G401.6 (cell line): ENCODE results near the gene LOC128125822.
A peak's percentile ranks its signal among the peaks of the same experiment; 100 is the strongest.

Experiments used
- FAIRE-seq: peaks from 2 replicates; lab custom pipeline; 2012; peaks lifted over from hg19 to GRCh38; lab: Jason Lieb, UNC

Gene LOC128125822

DNA sequence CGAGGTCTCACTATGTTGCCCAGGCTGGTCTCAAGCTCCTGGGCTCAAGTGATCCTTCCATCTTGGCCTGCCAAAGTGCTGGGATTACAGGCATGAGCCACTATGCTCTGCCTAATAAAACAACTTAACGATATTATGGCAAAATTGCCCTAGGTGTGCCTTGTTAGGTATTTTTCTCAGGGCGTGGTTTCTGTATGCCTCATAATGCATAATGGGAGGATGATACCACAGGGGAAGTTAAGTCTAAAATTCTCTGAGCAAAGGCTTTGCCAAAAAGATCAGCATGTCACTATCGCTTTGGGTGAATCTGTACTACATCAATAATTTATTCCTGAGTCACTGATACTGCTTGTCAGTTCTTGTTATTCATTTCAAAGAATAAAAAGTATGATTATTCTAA, 15.9 kb upstream of the LOC128125822 start:
- FAIRE-seq = no peak

DNA sequence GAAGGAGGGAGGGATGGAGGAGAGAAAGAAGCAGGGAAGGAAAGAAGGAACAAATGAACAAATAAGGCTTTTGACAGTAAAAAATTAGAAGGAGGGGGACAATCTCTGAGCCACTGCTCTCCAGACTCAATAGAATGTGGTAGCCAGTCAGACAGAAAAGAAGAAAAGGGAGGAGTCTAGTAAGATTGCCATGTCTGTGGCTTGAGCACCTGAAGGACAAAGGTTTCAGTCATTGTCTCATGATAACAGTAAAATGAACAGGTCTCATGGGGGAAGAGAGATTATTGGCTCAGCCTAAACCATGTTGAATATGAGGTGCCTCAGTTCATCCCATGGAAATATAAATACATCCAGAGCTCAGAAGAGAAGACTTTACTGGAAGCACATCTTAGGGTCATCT, 14.0 kb upstream of the LOC128125822 start:
- no peak for FAIRE-seq

DNA sequence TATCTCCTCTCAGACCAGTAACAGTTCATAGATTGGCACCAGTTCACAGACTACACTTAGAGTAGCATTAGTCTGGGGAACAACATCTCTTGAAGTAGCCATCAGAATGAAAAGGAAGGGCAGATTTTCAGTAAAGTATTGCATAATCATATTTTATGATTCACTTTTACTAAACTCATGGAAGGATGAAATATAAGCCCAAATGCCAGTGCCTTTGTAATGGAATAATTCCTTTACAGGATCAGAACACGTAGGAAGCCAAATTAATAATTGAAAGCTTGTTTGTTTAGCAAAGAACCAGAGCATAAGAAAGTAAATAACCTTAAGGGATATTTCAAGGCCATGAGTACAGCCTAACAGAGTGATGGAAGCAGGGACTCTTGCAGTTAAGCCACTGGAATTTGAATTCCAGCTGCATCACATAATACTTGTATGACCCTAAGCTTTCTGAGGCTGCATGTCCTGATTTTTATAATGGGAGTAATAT, 11.4 kb upstream of the LOC128125822 start:
- no peak for FAIRE-seq

DNA sequence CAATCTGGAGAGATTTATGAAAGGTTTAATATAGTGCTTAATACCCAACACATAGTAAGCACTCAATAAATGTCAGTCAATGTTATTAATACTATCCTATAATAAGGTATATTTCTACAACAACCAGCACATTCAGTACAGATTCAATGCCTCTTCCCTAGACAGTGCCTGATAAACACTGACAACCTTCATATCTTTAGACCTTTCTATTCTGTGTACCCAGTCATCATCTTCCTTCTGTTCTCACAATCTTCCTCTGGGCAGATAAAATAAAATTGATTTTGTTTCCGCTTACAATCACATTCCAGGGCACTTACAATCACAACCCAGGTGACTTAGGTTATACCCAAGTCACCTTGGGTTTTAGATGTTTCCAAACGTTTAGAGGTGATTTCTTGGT, 11.0 kb upstream of the LOC128125822 start:
- no peak for FAIRE-seq

DNA sequence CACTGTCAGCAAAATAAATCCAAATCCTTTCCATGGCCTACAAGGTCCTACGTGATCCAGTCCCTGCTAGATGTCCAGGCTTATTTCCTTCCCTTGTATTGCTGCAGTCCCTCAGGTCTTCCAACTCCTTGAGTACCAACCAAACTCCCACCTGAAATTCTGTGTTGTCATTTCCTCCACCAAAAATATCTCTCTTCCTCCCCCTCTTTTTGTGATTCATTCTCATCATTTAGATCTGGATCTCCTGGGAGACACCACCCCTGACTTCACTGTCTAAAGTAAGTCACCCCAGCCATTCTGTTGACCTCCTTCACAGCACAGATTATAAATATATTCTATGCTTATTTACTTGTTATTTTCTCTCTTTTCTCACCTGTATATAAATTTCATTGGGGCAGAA, 9.0 kb upstream of the LOC128125822 start:
- no peak for FAIRE-seq

DNA sequence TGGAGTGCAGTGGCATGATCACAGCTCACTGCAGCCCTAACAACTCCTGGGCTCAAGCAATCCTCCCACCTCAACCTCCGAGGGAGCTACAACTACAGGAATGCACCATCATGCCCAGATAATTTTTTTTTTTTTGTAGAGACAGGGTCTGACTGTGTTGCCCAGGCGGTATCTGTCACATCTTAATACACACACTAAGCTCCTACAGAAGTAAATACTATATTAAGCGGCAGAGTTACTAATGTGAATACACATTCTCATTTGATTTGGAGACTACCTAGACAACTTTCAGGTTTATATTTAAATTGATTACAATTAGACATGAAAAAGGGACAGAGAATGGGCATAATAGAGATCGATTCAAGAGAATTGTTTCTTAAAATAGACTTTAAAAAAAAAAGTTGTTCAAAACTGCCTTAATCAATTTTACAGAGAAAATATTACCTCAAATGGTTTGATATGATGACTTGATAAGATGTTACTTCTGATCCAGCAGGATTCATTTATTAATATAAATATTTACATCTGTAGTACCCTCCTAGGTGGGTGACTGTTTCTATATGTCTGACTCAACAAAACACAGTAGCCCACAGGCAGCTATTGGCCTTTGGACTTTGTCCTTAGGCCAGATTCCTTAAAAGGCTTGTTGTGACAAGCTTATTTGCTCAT, 7.1 kb upstream of the LOC128125822 start:
- FAIRE-seq = no peak

DNA sequence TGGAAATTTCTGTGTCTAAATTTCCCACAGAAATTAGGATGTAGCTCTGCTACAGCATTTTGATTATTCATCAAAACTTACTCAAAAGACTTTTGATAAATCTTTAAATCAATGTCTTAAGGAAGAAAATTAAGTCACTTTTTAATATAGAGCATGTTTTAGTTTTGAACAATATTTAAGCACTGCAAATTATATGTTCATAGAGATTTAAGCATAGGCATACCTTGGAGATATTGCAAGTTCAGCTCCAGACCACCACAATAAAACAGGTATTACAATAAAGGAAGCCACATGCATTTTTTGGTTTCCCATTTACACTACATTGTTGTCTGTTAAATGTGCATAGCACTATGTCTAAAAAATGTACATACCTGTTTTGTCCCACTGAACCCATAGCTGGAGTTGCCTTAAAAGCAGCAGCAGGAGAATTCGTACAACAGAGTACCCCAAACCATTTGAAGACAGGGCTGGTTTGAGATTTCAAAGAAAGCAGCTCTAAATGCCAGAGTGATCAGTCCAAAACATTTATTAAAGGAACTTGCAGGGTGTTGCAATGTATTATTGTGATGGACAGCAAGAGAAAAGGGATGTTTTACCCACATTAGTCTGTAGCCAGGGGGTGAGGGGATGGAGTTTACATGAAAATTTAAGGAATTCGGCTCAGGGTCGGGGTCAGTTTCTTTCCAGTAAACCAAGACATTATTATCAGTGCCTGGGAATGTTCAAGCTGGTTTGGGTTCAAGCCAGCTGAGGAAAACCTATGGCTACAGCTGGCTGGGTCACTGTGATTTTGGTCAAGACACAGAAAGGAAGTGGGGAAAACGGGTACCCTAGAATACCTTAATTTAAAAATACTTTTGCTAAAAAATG, 6.3 kb upstream of the LOC128125822 start:
- no peak for FAIRE-seq

DNA sequence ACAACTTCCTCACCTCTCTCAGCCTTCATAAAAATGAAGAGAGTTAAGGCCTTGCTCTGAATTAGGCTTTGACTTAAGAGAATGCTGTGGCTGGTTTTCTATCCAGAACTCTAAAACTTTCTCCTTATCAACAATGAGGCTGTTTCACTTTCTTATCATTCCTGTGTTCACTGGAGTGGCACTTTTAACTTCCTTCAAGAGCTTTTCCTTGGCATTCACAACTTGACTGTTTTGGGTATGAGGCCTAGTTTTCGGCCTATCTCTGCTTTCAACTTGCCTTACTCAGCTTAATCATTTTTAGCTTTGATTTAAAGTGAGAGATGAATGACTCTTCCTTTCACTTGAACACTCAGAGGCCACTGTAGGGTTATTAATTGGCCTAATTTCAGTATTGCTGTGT, 4.3 kb upstream of the LOC128125822 start:
- no peak for FAIRE-seq

DNA sequence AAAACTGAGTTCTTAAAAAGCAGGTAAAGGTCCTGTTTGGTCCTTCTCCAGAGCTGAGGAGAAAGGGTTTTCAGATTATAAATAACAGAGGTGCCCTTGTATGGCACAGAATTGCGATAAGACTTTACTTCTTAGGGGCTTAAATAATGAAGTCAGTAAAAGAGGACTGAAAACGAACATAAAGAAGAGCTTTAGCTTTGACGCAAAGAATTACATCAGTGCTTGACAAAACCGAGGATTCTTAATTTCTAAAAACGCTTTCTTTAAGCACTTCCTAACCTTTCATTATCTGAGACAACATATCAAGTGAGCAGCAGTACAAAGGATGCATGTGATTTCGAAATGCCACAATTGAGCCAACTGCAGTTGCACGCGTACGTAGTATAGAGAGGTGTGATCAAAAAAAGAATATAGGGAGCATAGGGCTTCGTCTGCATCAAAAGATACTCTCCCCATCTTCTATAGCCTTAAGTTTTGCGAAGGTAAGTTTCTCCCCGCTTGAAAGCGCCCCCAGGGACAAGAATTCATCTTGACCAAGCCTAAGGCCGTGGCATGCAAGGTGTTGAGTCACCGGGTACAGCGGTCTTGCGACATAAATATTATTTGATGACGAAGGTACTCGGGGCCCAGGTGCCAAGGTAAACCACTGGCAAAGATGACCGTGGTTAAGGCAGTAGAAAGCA, 778 bp upstream of the LOC128125822 start:
- FAIRE-seq = no peak

DNA sequence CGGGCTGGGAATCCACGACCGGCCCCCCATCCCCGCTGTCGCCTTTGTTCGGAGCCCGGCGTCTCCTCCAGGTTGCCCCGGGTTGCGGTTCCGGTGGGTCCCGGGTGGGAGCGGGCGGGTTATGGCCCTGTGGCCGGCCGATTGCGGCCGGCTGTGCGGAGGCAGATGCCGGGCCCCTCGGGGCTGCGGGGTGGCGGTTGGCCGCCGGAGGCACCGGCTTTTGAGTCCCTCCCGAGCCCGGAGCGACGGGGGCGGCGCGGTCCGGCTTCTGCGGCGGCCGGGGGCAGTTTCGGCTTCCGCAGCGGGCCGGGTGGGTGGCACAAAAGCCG, 431 bp downstream of the LOC128125822 start:
- no peak for FAIRE-seq

DNA sequence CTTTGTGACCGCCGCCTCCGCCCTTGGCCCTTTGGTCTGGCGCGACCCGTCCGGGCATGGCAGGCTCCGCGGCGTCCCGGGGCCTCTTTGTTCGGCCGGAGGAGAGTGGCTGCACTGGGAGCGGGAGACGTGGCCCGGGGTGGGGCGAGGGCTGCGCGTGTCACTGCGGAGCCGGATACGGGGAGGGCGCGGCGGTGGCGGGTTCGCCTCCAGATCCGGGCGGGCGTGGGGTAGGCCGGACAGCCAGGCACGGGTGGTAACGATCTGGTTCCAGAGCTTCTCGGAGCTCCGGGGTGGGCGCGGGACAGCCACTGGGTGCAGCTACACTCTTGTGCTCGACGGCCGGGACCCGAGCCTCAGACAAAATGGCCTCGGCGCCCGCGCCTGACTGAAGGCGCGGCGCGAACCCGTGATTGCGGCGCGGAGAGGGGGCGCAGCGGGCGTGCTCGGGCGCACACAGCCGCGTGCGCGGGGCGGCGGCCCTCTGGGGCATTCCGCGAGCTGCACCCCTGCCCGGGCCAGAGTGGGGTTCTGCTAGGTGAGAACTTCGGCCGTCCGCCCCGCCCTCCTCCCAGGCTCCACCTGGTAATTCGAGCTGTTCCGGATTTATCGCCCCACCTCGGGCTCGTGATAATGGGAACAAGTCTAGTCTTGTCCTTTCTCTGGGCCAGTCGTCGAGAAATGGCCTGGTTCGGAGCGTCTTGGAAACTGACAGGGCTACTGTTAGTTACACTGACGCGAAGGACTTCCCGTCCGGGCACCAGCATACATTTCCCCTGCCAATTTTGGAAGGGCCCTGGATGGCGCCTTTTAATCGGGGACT, 1.0 kb downstream of the LOC128125822 start:
- peak; percentile 44 for FAIRE-seq

DNA sequence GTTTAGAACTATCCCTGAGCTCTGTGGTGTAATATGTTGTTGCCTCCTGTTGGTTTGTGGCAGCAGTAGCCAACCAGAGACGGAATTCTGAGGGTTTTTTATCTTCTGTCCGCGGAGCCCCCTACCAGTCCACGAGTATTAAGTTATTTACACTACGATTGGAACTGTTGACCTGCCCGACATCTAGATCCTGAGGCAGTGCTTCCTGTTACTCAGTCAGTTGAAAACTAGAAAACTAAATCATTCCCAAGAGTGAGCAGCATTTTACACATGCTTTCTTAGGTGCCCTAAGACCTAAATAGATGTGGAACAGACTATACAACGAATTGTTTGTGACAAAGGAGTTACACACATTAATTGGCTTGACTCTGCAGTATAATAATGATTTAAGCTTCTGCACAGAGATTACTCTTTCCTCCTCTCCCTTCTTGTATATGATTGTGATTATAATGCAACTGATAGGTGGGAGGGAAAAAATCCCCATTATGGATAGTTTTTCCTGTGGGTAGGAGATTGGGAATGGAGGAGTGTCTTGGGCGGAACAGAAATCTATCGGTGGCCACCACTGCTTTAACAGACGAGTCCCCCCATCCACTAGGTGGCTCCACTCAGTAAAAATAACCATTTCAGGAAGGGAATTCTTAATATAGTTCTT, 1.7 kb downstream of the LOC128125822 start:
- FAIRE-seq = no peak

DNA sequence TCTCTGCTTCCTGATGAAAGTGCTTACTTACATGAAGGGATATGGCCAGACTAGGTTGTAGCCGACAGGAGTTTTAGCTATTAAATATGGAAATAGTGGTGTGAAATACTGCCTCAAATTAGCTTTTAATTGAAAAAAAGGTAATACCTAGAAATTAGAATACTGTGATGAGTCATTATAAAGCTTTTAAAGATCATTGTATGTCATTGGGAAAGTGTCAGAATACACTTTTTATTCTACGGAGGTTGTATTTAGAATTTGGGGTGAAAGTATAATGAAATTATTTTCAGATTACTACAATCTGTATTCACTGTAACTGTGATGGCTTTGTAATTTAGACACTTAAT, 2.2 kb downstream of the LOC128125822 start:
- FAIRE-seq = no peak

DNA sequence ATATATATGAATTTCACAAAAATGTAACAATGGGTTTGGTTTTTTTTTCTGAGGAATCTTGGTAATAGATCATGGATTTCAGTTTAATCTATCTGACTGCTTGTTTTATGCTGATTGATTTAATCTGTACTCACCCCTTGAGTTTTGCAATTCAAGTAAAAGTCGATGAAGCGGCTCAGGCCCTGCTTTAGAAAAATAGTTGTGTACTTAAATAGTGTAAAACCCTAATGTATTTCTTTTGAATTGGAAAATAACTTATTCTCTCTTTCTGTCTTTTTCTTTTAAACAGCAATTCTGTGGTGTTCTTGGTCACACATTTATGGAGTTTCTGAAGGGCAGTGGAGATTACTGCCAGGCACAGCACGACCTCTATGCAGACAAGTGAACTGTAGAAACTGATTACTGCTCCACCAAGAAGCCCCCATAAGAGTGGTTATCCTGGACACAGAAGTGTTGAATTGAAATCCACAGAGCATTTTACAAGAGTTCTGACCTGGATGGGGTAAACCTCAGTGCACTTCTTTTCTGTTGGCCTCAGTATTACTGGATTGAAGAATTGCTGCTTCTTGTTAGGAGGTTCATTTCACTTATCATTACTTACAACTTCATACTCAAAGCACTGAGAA, 4.0 kb downstream of the LOC128125822 start:
- no peak for FAIRE-seq

DNA sequence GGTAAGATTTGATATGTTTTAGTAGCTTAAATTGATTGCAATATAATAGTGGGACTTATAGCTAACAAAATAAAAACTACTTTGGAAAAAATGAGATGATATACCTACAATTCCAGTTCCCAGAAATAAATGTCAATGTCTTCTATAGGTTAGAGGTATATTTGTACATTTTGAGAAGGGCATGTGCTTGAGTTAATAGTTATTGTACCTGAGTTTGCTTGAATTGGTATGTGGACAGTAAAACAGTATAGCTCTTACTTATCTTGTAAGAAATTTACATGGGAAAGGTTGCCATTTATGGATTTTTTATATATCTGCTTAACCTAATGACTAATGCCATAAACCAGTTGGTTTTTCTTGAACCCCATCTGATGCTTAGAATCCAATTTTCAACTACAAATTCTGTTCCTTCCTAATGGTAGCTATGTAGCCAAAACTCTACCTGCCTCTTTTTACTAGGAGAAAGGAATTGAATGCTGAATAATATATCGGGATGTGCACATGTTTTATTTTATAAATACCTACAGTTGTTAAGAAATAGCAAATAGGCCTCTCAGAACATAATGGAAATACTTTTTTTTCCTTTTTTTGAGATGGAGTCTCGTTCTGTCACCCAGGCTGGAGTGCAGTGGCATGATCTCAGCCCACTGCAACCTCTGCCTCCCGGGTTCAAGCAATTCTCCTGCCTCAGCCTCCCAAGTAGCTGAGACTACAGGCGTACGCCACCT, 4.9 kb downstream of the LOC128125822 start:
- FAIRE-seq = no peak

DNA sequence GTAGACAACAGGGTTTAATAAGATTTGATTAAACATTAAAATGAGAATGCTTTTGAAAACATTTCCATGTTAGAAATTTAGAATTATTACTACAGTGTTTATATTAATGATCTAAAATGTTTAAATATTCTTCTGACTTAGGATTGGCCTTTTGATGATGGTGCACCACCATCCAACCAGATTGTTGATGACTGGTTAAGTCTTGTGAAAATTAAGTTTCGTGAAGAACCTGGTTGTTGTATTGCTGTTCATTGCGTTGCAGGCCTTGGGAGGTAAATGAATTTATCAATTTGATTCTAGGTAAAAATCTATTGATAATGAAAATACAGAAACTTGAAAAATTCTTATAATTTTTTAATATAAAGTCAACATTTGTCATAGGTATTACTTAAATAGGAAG, 6.5 kb downstream of the LOC128125822 start:
- no peak for FAIRE-seq

DNA sequence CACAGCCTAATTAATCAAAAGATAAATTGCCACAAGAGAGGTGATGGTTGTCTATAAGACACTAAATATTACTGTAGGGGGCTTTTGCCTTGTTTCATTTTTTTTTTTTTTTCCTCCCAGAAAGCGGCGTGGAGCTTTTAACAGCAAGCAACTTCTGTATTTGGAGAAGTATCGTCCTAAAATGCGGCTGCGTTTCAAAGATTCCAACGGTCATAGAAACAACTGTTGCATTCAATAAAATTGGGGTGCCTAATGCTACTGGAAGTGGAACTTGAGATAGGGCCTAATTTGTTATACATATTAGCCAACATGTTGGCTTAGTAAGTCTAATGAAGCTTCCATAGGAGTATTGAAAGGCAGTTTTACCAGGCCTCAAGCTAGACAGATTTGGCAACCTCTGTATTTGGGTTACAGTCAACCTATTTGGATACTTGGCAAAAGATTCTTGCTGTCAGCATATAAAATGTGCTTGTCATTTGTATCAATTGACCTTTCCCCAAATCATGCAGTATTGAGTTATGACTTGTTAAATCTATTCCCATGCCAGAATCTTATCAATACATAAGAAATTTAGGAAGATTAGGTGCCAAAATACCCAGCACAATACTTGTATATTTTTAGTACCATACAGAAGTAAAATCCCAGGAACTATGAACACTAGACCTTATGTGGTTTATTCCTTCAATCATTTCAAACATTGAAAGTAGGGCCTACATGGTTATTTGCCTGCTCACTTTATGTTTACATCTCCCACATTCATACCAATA, 7.8 kb downstream of the LOC128125822 start:
- no peak for FAIRE-seq

DNA sequence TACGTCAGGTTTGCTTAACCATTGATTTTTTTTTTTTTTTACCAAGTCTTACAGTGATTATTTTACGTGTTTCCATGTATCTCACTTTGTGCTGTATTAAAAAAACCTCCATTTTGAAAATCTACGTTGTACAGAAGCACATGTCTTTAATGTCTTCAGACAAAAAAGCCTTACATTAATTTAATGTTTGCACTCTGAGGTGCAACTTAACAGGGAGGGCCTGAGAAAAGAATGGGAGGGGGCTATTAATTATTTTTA, 8.4 kb downstream of the LOC128125822 start:
- FAIRE-seq = no peak

DNA sequence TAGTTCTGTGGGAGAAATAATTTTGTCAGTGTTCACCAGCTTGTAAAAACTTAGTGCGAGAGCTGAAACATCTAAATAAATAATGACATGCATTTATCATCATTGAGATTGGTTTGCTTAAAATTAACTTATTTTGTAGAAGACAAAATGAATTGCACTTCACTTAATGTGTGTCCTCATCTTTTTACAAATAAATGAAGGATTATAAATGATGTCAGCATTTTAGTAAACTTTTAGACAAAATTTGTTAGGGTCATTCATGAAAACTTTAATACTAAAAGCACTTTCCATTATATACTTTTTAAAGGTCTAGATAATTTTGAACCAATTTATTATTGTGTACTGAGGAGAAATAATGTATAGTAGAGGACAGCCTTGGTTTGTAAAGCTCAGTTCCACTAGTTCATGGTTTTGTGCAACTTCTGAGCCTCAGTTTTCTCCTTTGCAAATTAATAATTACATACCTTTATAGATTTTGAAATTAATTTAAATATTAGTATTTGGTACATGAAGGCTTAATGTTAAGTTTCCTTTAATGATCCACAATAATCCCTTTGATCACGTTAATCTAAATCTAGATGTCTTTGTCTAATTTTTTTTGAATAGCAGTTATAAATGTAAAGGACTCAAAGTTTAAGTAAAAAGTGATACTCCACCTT, 9.2 kb downstream of the LOC128125822 start:
- FAIRE-seq = peak; percentile 25
